Fibroblast of skin of right biceps (primary cell): ENCODE data around the gene ACSM2A.
"Not testable (repeated sequence)": the region's sequence is repeated elsewhere in the genome, so short reads cannot be mapped to it uniquely, and the experiment has no call there.

Experiments
- DNase-seq: peaks from one replicate; pipeline ENCODE4 v3.0.0-alpha.2; 2013

Gene ACSM2A, protein sequence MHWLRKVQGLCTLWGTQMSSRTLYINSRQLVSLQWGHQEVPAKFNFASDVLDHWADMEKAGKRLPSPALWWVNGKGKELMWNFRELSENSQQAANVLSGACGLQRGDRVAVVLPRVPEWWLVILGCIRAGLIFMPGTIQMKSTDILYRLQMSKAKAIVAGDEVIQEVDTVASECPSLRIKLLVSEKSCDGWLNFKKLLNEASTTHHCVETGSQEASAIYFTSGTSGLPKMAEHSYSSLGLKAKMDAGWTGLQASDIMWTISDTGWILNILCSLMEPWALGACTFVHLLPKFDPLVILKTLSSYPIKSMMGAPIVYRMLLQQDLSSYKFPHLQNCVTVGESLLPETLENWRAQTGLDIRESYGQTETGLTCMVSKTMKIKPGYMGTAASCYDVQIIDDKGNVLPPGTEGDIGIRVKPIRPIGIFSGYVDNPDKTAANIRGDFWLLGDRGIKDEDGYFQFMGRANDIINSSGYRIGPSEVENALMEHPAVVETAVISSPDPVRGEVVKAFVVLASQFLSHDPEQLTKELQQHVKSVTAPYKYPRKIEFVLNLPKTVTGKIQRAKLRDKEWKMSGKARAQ

DNA sequence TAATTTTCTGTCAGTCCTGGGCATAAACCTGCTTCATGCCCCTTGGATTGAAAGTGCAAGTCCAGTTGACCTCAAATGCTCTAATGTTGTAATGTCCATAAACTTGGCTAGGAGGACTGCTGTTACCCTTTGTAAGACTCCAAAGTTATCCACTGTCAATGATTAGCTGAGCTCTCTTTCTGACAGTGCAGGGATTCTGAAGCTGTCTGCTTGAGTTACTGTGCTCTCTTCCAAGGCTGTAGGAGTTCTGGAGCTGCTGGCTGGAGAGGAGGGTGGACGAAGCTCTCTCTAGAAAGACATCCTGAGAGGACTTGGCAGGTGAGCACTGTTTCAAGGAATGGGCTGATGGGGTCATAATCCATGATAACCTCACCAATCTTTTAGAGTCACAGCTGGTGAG is at the start of gene ACSM2A:
ACSM2A (plus strand) TSS at position 158 of the 400 bp plus-strand sequence. CDS start 8,594 bp downstream, outside the sequence.
- not testable (repeated sequence) for DNase-seq

DNA sequence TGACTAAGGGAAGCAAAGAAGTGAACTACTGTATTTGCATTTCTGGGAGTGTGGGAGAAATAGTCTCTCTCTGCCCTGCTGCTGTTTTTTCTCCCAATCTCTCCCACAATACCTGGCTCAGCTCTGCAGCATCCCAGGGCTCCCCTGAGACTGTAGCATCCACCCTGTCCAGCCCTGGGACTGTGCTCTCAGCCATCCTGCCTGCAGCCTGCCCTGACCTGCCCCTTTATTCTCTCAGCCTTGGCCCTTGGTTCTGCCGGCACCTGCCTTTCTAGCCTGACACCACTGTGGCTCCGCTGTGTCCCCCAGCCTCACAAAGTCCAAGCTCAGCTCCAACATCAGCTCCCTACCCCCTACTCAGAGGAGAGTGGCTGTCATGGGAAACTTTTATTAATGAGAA is 48.7 kb upstream of the ACSM2A start:
- no peak for DNase-seq

DNA sequence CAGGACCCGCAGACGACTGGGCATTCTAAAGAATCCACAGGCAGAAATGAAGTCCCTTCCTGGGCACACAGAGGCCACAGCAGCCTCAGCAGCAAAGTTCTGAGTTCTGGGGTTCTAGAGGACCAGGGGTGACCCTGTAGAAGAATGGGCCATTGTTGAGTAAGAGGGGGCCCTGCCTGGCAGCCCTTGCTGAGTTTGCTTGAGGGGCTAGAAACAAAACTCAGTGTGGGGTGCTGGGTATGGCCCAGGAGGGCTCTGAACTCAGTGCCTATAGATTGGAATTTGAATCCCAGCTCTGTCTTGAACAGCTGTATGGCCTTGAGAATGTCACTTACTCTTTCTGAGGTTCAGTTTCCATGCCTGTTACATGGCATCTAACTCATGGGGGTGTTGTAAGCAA is 46.7 kb upstream of the ACSM2A start, which contains the start of gene PDILT:
PDILT (minus strand) TSS at position 101 of the 400 bp plus-strand sequence. CDS start 5,437 bp downstream, outside the sequence.
- DNase-seq = no peak

DNA sequence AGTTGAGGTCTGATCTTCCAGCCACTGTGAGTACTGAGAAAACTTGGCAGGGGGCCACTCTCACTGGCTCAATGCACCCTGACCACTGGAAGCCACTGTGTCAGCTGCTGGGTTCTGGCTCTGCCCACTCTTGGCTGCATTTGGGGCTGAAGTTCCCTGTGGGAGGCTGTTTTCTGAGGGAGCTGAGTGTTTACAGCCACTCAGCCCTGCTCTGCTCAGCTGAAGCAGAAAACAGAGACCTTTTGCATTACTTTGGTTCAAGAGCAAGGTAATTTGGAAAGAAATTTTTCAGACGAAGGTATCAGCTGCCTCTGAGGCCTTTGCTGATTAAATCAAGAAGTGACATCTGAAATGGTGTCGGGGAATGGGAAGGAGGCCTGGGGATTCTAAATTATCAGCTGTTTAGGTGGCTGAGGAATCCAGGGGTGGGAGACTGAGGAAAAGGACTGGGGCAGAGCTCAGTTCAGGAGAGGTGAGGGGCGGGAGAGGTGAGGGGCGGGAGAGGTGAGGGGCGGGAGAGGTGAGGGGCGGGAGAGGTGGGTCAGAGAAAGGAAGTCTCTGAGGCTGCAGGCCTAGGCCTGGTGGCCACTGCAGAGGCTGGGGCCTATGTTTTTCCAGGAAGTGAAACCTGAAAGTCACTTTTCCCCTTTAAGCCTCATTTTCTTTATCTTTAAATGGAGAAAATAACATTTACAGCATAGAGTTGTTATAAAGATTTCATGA is 41.8 kb upstream of the ACSM2A start, which contains the start of gene ACSM5:
ACSM5 (plus strand) TSS at position 137 of the 723 bp plus-strand sequence. CDS start 1,951 bp downstream, outside the sequence.
- DNase-seq = no peak

DNA sequence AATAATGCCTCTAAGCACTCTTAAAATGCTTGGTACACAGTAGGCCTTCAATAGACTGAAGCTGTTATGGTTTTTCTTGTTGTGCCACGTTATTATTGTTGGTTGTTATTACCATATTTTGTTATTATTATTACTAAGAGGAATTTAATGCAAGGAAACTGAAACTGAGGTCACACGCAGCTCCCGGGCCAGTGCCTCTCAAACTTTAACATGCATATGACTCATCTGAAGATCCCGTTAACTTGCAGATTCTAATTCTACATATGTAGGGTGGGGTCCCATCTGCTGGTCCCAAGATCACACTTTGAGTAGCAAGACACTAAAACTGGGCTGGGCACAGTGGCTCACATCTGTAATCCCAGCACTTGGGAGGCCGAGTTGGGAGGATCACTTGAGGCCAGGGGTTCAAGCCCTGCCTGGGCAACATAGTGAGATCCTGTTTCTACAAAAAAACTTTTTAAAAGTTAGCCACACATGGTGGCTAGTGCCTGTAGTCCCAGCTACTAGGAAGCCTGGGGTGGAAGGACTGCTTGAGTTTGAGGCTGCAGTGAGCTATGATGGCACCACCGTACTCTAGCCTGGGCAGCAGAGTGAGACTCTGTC is 41.1 kb upstream of the ACSM2A start:
- no peak for DNase-seq

DNA sequence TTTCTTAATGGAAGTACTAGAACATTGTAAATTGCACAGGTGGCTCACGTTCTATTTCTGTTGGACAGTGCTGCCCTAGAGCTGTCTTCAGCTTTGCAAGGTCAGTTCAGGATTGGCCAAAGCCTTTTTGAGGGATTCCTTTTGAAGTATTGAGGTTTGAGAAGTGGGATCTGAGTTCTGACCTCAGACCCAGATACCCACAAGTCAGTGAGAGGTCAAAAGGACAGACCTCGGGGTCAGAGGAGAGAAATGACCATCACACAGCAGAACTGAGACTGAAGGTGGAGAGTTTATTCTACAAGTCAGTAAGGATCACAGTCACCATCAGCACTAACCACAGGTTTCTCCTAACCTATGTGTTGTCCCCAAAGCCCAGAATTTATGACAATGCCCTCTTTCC is 40.3 kb upstream of the ACSM2A start:
- DNase-seq = no peak

DNA sequence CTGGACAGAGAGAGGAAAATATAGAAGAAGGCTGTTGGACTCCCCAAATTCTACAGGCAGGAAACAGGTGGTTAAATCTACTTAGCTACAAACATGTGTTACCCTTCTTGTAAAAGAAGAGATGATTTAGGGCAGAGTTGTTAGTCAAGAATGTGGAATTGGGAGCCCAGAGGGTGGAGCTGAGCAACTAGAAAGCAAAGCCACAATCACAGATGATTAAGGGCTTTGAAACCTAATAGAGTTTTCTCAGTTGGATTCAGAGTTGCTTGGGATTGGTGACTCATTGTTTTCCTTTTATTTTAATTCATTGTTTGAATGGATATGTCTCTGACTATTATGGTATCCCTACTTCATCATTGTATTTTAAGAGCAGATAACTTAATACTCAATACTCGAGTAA is 35.8 kb upstream of the ACSM2A start:
- DNase-seq = no peak

DNA sequence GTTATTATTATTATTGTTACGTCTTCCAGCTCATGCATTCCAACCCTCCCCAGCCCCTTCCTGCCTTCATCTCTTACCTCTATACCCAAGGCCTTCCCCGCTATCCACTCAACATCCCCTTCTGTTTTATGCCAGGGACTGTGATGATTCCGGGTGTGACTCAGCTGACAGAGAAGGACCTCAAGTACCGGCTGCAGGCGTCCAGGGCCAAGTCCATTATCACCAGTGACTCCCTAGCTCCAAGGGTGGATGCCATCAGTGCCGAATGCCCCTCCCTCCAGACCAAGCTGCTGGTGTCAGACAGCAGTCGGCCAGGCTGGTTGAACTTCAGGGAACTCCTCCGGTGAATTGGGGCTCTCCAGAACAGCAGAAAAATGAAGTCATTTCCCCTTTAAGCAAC is 32.2 kb upstream of the ACSM2A start:
- DNase-seq = not testable (repeated sequence)

DNA sequence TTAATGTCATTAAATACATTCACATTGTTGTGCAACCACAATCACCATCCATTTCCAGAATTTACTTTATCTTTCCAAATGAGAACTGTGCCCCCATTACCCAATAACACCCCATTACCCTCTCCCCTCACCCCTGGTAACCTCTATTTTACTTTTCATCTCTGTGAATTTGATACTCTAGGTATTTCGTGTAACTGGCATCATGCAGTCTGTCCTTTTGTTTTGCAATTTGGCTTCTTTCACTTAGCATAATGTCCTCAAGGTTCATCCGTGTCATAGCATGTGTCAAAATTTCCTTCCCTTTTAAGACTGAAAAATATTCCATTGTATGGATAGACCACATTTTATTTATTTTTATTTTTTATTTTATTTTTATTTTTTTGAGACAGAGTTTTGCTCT is 29.6 kb upstream of the ACSM2A start:
- not testable (repeated sequence) for DNase-seq

DNA sequence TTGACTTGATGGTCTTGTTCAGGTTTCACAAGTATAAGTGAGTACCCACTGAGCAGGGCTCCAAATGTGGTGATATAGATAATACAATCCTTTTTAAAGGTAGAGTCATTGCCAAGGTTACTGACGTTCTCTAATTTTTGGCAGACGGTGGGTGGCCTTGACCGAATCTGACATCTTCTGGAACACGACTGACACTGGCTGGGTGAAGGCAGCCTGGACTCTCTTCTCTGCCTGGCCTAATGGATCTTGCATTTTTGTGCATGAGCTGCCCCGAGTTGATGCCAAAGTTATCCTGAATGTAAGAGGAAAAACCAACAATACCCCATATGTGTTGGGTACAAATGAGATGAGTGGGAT is 27.6 kb upstream of the ACSM2A start:
- DNase-seq = not testable (repeated sequence)

DNA sequence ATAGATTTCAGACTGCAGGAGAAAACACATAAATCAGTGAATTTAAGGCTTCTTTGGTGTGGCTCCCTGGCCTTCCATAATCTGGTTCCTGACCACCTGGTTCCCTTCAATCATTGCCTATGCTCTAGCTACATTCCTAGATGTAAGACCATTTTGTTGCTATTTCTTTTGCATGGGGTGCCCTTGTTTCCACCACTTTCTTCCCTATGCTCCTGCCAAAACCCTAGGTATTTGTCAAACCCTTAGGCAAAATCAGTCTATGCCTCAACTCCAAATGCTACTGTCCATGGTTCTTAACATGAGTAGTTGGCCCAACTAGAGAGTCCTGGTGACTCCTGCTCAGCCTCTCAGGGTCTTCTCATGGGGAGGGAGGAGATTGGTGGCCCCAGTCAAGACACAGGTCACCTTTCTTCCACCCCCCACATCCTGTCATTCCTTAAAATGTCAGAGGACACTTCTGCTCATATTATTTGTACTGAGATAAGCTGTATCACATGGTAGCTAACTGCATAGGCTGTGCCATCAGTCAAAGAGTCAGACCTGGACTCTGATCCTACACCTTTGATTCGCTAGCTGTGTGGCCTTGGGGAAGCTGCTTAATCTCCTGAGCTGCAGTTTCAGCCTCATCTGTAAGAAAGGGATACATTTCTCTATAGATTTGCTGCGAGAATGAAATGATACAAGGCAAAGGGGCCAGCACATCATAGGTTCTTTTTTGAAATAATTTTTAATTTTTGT is 27.0 kb upstream of the ACSM2A start:
- DNase-seq = no peak

DNA sequence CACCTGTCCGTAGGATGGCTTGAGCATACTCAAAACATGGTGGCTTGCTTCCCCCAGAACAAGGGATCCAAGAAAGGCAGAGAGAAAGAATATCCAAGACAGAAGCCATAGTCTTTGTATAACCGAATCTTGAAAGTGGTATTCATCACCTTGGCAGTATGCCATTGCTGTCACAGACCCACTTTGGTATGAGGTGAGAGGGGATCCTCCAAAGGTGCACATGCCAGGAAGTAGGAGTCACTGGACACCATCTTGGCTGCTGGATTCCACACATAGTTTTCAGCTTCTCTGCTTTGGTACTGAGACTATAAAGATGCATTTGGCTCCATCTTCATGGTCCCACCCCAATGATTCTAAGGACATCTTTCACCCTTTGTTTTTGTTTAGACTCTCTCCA is 23.9 kb upstream of the ACSM2A start:
- DNase-seq = not testable (repeated sequence)

DNA sequence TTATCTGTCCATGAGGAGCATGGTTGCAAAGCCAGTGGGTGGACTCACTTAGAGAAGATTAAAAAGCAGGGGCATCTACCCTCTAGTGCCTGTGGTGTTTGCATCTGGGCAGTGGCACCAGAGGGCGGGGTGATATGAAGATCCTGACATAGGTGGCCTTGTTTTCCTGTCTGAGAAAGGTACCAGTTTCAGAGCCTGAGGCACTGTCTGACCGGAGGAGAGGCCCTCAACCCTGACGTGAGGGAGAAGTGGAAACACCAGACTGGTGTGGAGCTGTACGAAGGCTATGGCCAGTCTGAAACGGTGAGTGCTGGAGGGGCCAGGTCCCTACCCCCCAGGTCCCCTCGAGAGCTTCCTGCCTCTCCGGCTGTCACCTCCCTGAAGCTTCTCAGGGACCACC is 21.8 kb upstream of the ACSM2A start:
- not testable (repeated sequence) for DNase-seq

DNA sequence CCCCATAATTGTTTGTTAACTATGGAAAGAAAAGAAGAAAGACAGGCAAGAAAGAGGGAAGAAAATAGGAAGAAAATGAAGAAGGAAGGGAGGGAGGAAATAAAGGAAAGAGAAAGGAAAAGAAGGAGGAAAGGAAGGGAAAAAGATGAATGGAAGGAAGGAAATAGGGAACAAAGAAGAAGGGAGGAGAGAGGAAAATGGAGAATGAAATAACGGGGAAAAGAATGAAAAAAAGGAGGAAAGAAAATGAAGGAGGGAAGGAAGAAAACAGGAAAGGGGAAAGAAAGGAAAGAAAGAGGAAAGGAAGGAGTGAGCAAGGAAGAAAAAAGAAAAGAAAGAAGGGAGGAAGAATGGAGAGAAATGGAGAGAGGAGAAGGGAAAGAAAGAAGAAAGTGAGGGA is 20.8 kb upstream of the ACSM2A start:
- DNase-seq = not testable (repeated sequence)

DNA sequence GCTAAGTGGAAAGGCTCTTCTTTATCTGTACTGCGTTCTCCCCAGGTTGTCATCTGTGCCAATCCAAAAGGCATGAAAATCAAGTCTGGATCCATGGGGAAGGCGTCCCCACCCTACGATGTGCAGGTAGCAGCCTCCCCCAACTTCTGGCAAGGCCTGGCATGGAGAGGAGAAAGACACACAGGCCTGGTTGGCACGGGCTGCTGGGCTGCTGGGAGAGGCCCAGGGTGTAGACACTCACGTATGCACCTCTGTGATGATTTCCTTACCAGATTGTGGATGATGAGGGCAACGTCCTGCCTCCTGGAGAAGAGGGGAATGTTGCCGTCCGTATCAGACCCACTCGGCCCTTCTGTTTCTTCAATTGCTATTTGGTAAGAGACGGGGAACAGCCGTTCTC is 20.4 kb upstream of the ACSM2A start:
- DNase-seq = no peak

DNA sequence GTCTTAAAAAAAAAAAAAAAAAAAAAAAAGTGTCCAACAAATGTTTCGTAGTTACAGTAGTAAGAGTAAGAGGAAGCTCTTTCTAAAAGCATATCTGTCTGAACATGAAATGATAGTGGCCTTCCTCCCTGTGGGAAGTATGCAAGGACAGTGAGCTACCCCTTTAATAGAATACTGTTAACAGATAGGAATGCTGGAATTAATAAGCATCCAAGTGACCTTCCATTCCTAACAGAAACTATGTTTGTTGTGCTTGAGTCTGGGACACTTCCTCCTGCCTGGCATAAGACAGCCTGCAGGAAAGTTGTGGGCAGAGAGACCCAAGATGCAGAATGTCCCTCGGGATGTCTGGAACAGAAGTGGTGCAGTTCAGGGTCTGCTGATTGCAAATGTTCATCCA is 12.4 kb upstream of the ACSM2A start:
- not testable (repeated sequence) for DNase-seq

DNA sequence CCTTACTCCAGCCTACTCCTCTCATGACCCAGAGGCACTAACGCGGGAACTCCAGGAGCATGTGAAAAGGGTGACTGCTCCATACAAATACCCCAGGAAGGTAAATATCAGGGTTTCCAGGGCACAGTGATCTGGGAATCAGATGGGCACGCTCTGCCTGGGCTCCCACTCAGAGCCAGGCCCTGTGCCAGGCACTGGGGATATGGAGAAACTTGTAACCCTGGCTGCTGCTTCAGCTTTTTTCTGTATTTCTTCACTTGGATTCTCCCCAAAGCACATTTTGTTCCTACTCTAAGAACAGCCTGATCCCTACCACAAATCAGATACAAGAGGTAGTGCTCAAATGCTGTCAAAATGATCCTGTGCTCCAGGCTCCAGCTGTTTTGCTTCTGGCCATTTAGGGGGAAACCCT is 11.5 kb upstream of the ACSM2A start:
- DNase-seq = not testable (repeated sequence)

DNA sequence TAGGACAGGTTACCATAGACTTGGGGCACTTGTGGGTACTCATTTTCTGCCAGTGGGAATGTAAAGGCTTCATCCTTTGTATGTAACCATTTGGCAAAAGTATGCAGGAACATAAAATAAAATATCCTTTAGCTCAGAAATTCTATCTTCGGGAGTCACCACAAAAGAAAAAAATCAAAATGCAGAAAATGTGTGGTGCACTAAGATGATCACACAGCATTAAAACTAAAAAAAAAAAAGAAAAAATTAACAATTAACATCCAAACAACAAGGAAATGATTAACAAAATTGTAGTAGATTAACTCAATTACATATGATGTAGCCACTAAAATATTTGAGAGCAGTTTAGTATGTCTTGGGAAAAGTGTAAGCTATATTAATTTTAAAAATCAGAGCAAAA is 10.6 kb upstream of the ACSM2A start:
- DNase-seq = not testable (repeated sequence)

DNA sequence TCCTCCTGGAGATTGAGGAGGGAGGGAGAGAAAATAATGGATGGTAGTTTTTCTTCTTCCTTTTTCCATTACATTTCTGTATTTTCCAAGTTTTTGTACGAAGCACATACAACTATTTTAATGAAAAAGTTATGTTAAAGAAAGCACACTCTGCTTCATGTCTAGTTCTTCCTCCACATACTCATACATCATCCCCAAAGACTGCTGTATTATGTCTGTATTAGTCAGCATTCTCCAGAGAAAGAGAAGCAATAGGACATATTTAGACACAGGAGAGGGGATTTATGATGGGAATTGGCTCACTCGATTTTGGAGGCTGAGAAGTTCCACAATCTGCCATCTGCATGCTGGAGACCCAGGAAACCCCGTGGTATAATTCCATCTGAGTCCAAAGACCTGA is 10.1 kb upstream of the ACSM2A start:
- DNase-seq = no peak

DNA sequence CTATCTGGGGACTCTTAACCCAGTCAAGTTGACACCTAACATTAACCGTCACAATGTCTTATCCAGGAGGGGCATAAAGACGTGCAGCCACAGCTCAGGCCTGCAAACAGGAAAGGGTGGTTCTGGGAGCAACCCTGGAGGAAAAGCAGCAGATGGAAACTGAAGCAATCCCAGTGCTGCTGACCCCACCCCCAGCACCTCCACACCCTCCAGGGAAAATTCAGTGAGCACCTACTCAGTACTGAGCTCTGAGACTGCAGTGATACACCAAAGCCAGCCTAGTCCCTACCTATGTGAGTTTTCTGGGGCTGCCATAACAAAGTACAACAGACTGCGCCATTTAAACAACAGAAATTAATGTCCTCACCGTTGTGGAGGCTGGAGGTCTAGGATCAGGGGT is 9.5 kb upstream of the ACSM2A start:
- not testable (repeated sequence) for DNase-seq

DNA sequence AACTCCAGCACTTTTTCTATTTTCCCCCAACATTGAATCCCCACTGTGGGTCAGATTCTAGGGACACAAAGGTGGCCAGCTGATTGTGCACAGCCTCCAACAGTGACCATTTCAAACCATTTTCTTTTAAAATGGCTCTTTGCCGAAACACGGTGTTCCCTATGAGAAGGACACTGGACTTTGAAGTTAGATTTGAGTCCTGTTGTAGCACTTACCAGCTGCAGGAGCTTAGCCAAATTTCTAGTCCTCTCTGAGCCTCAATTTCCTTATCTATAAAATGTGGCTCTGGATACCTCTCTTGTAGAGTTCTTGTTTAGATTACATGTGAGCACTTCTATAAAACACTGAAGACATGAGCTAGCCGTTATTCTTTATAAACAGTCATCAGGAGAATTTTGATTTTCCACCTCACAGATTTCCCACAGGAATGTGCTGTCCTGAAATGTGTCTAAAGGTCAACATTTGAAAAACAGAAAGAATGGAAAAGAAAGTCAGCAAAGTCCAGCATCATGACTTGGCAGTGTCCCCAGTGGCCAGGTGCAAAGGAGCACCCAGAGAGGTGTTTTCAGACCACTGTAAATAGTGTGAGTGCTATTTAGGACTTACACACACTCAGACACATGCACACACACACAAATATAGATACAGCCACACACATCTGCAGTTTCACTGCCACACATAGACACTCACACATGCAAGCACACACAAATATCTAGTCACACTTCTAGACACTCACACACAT is 4.5 kb upstream of the ACSM2A start:
- DNase-seq = not testable (repeated sequence)

DNA sequence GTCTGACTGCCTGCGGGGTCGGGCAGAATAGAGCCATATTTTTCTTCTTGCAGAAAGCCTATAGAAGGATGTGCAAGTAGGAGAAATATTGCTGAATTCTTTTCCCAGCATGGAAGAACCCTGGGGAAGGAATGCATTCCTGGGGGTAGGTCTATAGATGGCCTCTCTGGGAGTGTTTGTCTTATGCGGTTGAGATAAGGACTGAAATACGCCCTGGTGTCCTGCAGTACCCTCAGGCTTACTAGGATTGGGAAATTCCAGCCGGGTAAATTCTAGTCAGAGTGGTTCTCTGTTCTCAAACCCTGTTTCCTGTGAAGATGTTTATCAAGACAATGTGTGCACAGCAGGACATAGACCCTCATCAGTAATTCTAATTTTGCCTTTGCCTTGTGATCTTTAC is 2.3 kb downstream of the ACSM2A start:
- not testable (repeated sequence) for DNase-seq
